ENCODE measurements around the gene KLK8.

Gene KLK8

GRCh38 chr19:51022526-51022925 lies 21.1 kb upstream of the KLK8 start:
- DNase-seq (ENCODE audit: low spot score), result no peak
- no peak overlapping the region for H3K27ac ChIP-seq
- CTCF ChIA-PET, result interaction anchor here (0.6 to 1.5 kb wide), 5 partner anchors 72 to 1030 kb away, joined by 3 to 7 read pairs (median 4); no protein-coding TSS in a partner anchor
- no peak for TF ChIP-seq CTCF (conservative IDR thresholded peaks at IDR 0.05; ENCODE audit: low read depth)
- POLR2A ChIA-PET (ENCODE audit: low non-redundant PET), result interaction anchor here (0.6 kb wide), 1 partner anchor 231 kb away, joined by 4 read pairs; no protein-coding TSS in a partner anchor

GRCh38 chr19:51020988-51021651 lies 19.7 kb upstream of the KLK8 start:
- no peak overlapping the region for H3K27ac ChIP-seq
- peak; percentile 44 for DNase-seq (ENCODE audit: low spot score)
- POLR2A ChIA-PET (ENCODE audit: low non-redundant PET), result interaction anchor here (0.8 kb wide), 1 partner anchor 71 kb away, joined by 9 read pairs; no protein-coding TSS in a partner anchor
- CTCF ChIA-PET, result interaction anchor here (0.5 to 5.9 kb wide), 16 partner anchors 14 to 285 kb away, joined by 3 to 64 read pairs (median 4); partner anchors contain the start of gene KLK12
- TF ChIP-seq CTCF (conservative IDR thresholded peaks at IDR 0.05; ENCODE audit: low read depth), result peak; percentile 83

- ChIA-PET CTCF (interaction anchor here (0.8 to 5.9 kb wide), 3 partner anchors 76 to 227 kb away, joined by 4 to 64 read pairs (median 11); no protein-coding TSS in a partner anchor), POLR2A (ENCODE audit: low non-redundant PET) (interaction anchor here (0.7 kb wide), 2 partner anchors 24 to 77 kb away, joined by 4 read pairs; no protein-coding TSS in a partner anchor)
- no peak for TF ChIP-seq CTCF (conservative IDR thresholded peaks at IDR 0.05; ENCODE audit: low read depth)
- no peak within 1 kb of the TSS for H3K27ac ChIP-seq
- DNase-seq (ENCODE audit: low spot score), result no peak
Observed at GRCh38 chr19:51019544-51019925, 18.1 kb upstream of the KLK8 start, which contains the start of gene KLK10. TSS of gene KLK10 (minus strand) at chr19:51019709. CDS start at chr19:51019130, 579 bp downstream.

GRCh38 chr19:51018745-51019543 lies 17.5 kb upstream of the KLK8 start:
- CTCF ChIA-PET, result interaction anchor here (0.6 to 5.9 kb wide), 5 partner anchors 76 to 226 kb away, joined by 3 to 64 read pairs (median 5); no protein-coding TSS in a partner anchor
- POLR2A ChIA-PET (ENCODE audit: low non-redundant PET), result interaction anchor here (0.7 kb wide), 2 partner anchors 24 to 78 kb away, joined by 4 read pairs; no protein-coding TSS in a partner anchor
- TF ChIP-seq CTCF (conservative IDR thresholded peaks at IDR 0.05; ENCODE audit: low read depth), result no peak
- no peak overlapping the region for H3K27ac ChIP-seq
- DNase-seq (ENCODE audit: low spot score), result peak; percentile 42

- H3K27ac ChIP-seq, result no peak overlapping the region
- CTCF ChIA-PET, result interaction anchor here (0.6 to 5.9 kb wide), 29 partner anchors 9 to 1202 kb away, joined by 3 to 64 read pairs (median 4); partner anchors contain the start of genes ACP4, KLK11 and KLK8
- DNase-seq (ENCODE audit: low spot score), result peak; percentile 90
- POLR2A ChIA-PET (ENCODE audit: low non-redundant PET), result interaction anchor here (0.9 to 1.0 kb wide), 2 partner anchors 16 to 84 kb away, joined by 3 read pairs; partner anchors contain the start of gene KLK8
- TF ChIP-seq CTCF (conservative IDR thresholded peaks at IDR 0.05; ENCODE audit: low read depth), result peak; percentile 82
Observed at GRCh38 chr19:51016798-51017683, 15.6 kb upstream of the KLK8 start.
